Tongue (tissue), 2 donors: ENCODE results near the gene PTPRA. TPM values are rescaled to one million over a fixed set of nuclear protein-coding genes. Genes with fewer than 3 reads are reported as not detected.
"Not testable (repeated sequence)": the region's sequence is repeated elsewhere in the genome, so short reads cannot be mapped to it uniquely, and the experiment has no call there.

Source experiments
- DNase-seq: peaks from one replicate; pipeline ENCODE4 v3.0.0-alpha.2; 2015
- total RNA-seq: library from RNA; depleted of rRNA; stranded (reverse); fragments of >200 nt; gene quantifications from one replicate; pipeline ENCODE4 v1.2.3, GENCODE V29; 2014

PTPRA gene
- total RNA-seq, 1 donor from 2014 or later = 88.3 TPM

DNA sequence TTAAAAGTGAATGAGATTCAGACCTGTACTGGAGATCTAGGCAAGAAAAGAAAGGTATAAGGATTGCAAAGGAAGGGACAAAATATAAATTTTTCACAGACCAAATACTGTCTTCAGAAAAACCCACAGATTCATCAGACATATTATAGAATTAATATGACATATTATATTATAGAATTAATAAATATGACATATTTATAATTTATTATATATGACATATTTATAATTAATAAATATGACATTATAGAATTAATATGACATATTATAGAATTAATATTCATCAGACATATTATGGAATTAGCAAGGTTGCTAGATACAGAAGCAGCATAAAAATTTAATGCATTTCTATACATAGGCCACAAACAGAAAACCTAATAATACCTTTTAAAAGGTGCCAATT lies 125.4 kb downstream of the PTPRA start:
- DNase-seq = no peak

DNA sequence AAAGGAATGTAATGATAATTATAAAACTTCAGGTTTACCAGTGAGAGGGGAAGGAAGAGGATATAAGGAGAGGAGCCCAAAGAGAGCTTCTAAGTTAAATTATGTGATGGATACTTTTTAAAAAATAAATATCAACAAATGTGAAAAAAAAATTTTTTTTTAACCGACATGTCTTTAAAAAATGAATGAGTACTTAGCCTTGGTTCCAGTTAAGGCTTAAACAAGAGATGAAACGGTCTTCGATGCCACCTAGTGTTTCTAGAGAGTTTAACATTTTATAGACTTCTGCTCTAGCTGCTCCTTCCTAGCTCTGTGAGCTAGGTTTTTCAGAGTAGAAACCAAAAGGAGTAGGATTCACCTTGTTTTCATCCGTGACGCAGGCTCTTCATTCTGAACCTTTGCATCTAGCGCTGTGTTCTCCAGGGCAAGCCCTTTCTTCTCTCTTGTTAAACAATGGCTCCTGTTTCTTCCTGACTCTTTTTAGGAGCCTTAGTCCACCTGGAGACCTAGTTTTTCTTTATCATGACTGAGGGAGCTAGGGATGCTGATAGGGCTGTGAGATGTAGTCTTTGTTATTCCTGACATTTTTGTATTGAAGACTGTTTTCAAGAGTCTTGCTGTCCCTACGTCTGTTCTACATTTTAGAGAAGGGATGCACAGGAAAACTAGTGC lies 127.7 kb downstream of the PTPRA start:
- DNase-seq = peak; percentile 82

DNA sequence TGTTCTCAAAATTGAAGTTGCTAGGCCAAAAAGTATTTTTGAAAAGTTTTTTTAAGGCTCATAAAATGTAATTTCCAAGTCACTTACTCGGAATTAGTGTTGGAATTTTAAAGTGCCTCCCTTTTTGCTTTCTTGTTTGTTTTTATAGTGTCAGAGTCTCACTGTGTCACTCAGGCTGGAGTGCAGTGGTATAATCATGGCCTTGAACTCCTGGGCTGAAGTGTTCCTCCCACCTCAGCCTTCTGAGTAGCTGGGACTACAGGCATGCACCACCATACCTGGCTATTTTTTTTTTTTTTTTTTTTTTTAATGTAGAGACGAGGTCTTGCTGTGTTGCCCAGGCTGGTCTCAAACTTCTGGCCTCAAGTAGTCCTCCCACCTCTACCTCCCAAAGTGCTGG lies 130.1 kb downstream of the PTPRA start:
- DNase-seq = no peak

DNA sequence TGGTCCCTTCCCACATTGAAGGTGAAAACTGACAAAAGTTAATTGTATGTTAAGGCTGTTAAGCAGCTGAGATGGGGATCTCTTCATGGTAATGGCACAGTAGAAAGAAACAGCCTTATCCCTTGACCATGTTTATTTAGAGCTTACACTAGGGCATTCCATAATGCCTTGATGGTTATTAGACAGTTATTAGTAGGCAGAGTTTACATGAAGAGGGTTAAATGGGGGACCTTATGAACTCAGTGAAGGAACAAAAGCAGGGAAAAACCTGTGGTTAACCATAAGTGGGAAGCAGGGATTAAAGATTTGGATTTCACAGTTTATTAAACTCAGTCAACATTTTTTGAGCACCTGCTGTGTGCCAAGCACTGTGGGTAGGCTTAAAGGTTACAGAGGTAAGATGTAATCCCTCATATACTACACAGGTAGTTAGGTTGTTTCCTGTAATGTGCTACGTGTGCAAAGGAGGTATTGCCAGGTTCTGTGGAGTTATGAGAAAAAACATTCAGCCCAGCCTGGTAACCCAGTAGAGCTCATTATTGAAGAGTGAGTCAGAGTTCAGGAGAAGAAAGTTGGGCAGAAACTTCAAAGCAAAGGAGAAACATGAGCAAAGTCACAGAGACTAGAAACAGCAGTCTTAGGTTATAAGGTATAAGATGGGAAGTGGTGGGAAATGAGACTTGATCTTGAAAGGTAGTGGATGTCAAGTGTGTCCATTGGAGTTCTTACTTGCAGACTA lies 137.9 kb downstream of the PTPRA start:
- no peak for DNase-seq

DNA sequence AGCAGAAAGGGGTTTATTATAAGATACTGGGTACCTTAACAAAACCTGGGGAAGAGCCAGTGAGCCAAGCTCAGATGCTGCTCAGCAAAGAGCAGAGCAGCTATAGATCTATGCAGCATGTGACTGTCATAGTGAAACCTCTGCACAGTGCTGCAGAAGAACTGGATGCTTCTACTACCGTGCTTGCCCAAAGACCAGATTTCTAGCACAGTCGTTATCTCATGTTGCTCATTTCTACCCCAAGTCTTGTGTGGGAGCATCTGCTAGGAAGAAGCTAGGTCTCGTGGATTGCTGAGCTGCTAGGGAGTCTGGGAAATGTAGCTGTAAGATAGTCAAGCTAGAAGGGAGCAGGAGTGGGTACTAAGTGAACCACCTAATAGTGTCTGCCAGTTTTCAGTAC lies 138.5 kb downstream of the PTPRA start:
- DNase-seq = no peak

DNA sequence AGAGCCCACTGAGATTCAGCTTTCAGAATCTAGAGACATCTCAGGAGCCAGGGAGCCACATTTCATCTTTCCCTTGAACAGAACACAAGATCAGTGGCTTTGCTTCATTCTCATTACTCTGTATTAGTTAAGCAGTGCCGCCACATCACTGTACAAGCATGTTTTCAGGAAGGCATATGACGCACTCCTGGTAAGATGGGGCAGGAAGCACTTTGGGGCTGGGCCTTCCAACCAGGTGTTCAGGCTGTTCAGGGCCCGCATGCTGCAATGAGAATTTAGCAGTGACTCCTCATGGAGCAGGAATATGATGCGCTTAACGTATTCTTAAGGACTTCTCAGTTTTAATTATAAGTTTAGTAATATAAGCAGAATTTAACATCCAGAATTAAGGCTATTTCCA lies 140.5 kb downstream of the PTPRA start:
- DNase-seq = no peak

DNA sequence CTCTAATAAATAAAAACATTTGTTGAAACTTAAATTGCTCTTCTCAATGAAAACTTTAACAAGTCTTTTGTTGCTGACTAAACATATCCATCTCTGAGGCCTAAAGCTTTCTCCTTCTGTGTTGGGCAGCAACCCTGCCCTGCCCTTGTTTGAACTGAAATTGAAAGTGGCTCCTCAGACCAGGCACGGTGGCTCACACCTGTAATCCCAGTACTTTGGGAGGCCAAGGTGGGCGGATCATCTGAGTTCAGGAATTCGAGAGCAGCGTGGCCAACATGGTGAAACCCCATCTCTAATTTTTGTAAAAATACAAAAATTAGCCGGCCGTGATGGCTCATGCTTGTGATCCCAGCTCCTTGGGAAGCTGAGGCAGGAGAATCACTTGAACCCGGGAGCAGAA lies 140.9 kb downstream of the PTPRA start:
- no peak for DNase-seq

DNA sequence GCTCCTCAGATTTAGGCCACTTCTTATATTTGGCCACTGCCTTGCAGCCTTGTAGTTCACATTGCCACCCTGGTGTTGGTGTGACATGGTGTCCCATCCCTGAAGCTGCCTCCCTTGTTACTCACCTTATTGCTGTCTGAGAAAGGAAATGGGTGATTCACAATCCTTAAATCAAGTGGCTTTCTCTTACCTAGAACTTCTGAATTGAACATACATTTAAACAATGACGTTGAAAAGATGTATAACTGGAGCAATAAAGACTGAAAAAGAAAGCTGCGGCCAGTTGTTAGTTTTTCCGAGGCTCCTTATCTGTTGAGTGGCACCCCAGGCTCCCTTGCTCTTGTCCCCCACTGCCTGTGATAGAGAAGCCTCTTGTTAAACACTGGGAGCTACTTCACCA lies 141.4 kb downstream of the PTPRA start:
- DNase-seq = no peak

DNA sequence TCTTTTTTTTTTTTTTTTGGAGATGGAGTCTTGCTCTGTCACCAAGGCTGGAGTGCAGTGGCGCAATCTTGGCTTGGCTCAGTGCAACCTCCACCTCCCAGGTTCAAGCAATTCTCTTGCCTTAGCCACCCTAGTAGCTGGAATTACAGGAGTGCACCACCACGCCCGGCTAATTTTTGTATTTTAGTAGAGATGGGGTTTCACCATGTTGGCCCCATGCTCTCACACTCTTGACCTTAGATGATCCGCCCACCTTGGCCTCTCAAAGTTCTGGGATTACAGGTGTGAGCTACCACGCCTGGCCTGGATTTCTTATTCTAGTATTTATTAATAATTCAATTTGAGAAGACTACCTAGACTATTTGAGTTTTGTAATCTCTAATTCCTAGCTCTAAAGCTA lies 142.0 kb downstream of the PTPRA start:
- DNase-seq = not testable (repeated sequence)

DNA sequence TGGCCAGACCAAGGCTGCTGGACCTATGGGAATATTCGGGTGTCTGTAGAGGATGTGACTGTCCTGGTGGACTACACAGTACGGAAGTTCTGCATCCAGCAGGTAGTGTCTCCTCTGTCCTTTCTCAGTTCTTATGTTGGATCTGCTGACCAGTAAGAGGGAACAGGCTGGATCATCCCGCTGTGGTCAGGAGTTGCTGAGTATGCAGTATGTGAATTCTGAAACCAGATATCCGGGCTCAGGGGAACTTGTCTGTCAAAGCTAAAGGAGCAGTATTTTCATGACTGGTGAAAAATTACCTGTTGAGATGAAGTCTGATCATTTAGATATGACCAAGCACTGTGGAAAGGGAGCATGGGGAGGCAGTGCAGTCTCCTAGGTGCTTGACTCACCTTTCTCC lies 148.0 kb downstream of the PTPRA start:
- no peak for DNase-seq

DNA sequence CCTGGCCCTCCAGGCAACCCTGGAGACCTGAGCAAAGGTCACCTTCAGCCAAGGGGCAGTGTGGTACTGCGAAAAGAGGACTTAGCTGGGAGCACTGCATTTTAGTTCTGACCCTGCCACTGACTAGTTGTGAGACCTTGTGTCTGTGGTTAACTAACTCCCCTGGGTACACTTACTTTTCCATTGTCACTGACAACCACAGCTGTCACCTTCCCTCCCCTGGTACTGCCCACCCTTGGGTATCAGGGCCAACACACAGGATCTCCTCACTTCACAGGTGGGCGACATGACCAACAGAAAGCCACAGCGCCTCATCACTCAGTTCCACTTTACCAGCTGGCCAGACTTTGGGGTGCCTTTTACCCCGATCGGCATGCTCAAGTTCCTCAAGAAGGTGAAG lies 148.5 kb downstream of the PTPRA start:
- DNase-seq = no peak

DNA sequence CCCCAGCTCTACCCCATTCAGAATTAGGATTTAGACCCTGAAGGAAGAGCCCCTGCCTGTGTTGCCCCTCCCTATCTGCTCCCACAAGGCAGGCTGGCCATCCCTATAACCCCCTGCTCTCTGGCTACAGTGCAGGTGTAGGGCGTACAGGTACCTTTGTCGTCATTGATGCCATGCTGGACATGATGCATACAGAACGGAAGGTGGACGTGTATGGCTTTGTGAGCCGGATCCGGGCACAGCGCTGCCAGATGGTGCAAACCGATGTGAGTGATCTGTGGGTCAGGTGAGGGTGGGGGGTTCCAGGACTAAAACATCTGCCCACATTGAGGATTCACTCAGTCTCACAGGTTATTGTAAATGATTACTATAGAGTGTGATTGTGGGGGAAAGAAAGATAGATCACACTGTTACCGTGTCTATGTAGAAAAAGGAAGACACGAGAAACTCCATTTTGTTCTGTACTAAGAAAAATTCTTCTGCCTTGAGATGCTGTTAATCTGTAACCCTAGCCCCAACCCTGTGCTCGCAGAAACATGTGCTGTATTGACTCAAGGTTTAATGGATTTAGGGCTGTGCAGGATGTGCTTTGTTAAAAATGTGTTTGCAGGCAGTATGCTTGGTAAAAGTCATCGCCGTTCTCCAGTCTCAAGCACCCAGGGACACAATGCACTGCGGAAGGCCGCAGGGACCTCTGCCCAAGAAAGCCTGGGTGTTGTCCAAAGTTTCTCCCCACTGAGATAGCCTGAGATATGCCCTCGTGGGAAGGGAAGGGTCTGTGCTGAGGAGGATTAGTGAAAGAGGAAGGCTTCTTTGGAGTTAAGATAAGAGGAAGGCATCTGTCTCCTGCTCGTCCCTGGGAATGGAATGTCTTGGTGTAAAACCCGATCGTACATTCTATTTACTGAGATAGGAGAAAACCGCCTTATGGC lies 149.5 kb downstream of the PTPRA start:
- DNase-seq = not testable (repeated sequence)

DNA sequence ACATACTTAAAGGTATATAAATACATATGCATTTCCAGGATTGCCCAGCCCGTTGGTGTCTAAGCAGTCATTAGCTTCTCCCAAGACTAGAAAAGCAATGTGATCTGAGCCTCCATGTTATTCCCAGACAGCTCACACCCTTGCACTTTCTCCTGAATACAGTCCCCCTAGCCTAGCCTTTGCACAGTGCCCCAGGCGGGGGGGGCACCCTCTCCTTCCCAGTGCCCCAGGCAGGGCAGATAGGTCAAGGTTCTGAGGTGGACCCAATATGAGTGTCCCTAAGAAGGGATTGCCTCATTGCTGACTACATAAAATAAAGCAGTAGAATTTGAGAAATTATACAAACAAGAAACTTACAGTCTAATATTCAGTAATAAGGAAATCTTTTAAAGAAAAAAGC lies 154.7 kb downstream of the PTPRA start:
- DNase-seq = no peak

DNA sequence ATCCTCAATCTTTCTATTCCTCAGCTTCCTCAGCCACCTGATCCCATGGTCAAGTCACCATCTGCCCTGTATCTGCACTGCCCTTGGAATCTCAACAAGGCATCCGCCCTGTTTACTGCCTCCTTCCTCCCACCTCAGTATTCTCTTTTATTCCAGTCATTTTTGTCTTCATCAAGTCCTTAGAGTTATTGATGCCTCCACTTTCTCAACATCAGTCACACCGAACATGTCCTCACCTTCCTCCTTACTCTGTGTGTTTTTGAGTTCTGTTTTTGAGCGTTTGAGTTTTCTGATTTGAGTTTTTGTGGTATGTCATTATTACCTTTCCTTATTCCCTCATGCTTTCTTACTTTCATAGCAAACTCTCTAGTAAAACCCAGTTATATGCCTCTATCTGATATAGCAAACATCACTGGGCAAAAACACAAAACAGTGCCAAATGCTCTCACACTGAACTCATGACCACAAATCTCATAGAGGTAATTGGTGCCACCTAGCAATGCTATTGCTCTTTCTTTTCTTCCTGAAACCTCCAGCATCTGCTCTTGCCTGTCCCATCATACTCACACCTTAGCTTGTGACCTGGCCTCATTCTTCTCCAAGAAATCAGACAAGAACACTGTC lies 158.4 kb downstream of the PTPRA start:
- no peak for DNase-seq

DNA sequence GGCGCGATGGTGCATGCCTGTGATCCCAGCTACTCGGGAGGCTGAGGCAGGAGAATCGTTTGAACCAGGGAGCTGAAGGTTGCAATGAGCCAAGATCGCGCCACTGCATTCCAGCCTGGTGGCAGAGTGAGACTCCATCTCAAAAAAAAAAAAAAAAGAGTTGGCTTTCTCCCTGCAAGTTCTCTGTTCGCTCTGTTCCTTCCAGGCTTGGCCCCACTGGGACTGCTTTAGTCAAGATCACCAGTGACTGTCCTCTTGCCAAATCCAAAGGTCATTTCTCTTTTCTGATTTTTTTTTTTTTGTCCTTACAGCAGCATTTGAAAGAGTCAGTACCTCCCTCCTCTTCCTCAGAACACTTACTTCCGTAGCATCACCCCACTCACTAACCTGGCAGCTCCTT lies 159.3 kb downstream of the PTPRA start:
- DNase-seq = no peak

DNA sequence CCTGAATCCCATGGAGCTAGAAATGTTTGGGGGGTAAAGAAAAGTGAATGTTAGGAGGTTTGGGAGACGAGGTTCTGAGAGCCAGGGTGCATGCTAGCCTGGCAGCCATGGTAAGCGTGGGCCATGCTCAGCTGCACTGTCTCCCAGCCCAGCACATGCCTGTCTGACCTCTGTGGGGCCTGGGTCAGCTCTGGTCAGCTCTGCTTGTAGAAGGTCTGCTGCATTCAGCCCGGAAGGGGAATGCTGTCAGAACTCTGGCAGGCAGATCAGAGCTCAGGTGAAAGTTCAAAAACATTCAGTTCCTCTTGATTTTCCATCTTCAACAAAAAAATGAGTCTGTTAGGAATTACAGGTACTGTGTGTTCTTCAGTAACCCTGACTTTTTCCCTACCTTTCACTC lies 164.4 kb downstream of the PTPRA start:
- no peak for DNase-seq

DNA sequence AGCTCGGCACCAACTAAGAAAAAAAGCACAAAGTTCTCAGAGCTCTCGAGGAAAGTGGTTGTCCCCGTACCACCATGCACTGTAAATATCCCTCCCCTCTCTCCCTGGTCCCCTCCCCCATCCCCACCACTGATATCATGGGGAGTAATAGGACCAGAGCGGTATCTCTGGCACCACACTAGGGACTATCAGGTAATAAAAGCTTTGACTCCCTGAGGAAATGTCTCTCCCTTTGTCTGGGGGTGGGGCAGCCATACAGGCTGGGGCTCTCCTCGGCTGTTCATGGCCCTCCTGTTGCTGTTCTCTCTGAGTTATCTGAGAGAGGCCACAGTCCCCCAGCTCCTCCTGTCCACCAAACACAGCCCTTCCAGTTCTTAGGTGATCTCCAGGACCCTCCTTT lies 165.2 kb downstream of the PTPRA start:
- DNase-seq = no peak

DNA sequence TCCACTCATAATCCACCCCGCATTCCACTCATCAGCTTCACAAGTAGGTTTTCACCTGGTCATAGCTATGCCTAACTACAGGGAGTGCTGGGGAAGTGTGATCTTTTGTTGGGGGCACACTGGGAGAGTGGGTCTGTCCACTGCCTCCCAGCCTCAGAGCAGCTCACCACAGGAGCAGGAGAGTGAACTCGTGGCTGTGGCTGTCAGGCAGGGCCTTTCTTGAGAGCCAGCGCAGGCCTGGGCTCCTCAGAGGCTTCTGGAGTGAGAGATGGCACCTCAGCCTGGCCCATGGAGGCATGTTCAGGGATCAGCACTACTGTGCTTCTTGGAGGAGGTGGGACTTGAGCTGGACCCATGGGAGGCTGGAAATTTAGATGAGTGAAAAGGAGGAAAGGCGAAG lies 166.1 kb downstream of the PTPRA start:
- no peak for DNase-seq

DNA sequence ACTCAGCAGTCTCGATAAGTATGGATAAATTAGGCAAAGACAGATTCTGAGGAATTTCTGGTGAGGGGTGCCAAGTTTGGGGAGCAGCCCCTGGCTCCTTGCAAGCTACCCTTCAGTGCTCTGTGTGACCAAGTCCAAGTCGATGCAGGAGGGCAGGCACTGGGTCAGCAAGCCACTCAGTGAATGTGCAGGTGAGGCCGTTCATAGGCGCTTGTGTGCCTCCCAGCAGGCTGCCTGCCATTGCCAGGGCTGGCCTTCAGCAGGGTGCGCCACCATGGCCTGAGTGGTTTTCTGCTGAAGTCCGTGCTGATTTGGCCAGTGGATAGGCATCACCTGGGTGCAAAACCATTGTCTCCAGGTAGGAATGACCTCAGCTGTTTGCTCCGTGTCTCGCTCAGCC lies 166.8 kb downstream of the PTPRA start:
- no peak for DNase-seq

DNA sequence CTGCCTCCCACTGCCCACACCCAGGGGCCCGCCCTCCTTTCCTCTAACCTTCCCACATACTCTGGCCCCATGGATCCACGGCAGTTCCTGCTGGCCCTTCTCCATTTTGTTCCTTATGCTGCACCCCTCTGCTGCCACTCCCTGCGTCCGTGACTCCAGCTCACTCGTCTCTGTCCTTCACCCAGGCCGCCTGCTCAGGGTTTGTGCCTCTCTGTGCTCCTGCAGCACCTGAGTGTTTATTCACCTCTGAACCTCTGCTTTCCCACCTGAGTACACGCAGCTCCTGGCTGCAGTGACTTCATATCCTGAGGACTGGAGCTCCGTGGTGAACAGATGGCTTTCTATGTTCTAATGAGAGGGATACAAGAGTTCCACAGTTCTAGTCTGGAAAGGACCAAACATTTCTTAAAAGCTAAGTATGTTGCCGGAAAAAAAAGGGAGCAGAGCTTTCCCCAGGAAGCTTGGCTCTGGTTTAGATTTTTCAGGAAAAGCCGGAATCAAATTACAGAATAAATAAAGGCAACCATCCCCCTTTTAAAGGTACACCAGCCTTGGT lies 168.7 kb downstream of the PTPRA start:
- peak; percentile 67 for DNase-seq

DNA sequence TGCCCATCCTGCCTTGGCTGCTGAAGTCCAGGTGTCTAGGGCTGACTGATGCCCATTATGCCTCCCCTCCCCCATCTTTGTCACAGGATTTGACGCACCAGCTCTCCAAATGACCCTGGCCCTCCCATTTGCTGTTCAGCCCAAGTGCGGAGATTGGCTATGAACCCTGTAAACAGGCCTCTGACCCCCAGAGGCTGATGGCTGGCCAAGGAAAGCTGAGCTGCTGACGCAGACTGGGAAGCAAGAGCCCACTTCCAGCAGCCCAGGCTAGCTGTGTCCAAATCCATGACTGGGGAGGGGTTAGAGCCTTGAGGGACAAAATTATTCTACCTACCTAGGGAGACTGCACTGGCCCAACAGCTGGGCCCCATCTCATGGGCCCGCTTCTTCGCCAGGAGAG lies 169.3 kb downstream of the PTPRA start:
- DNase-seq = peak; percentile 12

DNA sequence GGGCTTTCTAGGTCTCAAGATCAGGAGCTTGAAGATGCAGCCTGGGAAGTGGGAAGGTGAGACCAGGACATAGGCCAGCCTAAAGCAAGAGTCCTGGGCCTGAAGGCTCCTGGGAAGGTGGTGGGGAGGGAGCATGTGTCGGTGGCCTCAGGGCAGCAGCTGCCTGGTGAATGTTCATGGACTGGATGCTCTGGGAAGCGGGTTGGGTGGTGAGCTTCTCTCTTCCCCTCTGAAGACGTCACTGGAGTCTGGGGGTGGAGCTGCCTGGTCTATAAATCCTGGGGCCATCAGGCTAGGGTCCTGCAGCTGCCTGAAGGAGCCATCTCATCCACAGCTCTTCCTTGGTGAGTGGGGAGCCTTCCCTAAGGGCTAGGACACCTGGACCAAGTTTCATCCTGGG lies 170.0 kb downstream of the PTPRA start, which contains the start of gene GNRH2:
GNRH2 (plus strand) TSS at position 301 of the 400 bp plus-strand sequence. CDS start 793 bp downstream, outside the sequence.
- DNase-seq = no peak
